Pancreas (tissue), 10 donors: ENCODE results near the gene KRT86. TPM values are rescaled to one million over a fixed set of nuclear protein-coding genes. Genes with fewer than 3 reads are reported as not detected.
A peak's percentile ranks its signal among the peaks of the same experiment; 100 is the strongest.

ENCODE experiments used
- ATAC-seq, 4 donors: fragments of 200-7000 bp; cut with Tn5 transposase; one replicate each; pipeline versions ENCODE4 v1.8.0 to v1.9.1; 2020; ENCODE audit warnings: mild to moderate bottlenecking in 4 of 4, moderate library complexity in 4 of 4
- DNase-seq, 6 donors: peaks; one replicate each; pipeline ENCODE4 v3.0.0-alpha.2; 2020
- FAIRE-seq: peaks from 2 replicates; lab custom pipeline; 2012; peaks lifted over from hg19 to GRCh38; lab: Jason Lieb, UNC
- H3K27ac ChIP-seq, 4 donors: fragments of 200-600 bp; sonication (generic); 1 replicate in 3 of 4; 2 replicates in 1 of 4; pipeline versions ENCODE4 v1.5.0 to v1.8.0; 2020
- H3K27me3 ChIP-seq, 4 donors: fragments of 200-600 bp; one replicate each; pipeline ENCODE4 v1.8.0; 2021
- H3K36me3 ChIP-seq, 3 donors: fragments of 200-600 bp; sonication (generic) in 1 of 3; one replicate each; pipeline versions ENCODE4 v1.5.0 to v1.8.0; 2020 to 2021
- H3K4me1 ChIP-seq, 3 donors: fragments of 200-600 bp; one replicate each; pipeline ENCODE4 v1.8.0; 2021
- H3K4me3 ChIP-seq, 4 donors: fragments of 200-600 bp; sonication (generic) in 2 of 4; one replicate each; pipeline versions ENCODE4 v1.5.0 to v1.8.0; 2020 to 2021
- H3K9me3 ChIP-seq, 4 donors: fragments of 200-600 bp; one replicate each; pipeline ENCODE4 v1.8.0; 2021
- WGBS, 2 donors: extraction: QIAGEN DNeasy Blood & Tissue Kit; methylation state at CpG; one replicate each; pipeline ENCODE4 v1.1.7; 2013; 5-methylcytosine and 5-hydroxymethylcytosine counted together
- intact Hi-C, 3 donors: fragments of 100-400 bp; cut with DNase I; formaldehyde crosslinking; loops; one replicate each; pipeline versions ENCODE4 v1.11.1 to v1.14.2; 2022
- polyA plus RNA-seq, 2 donors: library from polyadenylated mRNA; stranded (reverse); fragments of 200-250 nt; gene quantifications; one replicate each; pipeline ENCODE4 v1.2.3, GENCODE V29; 2013
- total RNA-seq, 6 donors: library from RNA; stranded (reverse); fragmentation: NEBNext Ultra II Directional in 4 of 6; extraction: Animal tissue kit (Norgen Biotek cat#: 25700) in 4 of 6; gene quantifications; one replicate each; pipeline versions ENCODE4 v1.2.1 to v1.2.4, GENCODE V29; 2021 to 2023
- TF ChIP-seq, protein P1 (sequence below), 4 donors: fragments of 200-600 bp; sonication (generic) in 3 of 4; IDR thresholded peaks; one replicate each; pipeline versions ENCODE4 v1.5.0 to v1.8.0; 2021; ENCODE audit warnings: antibody characterized with exemption in 4 of 4
- donor health status: healthy with polysubstance abuse.
- donor health status: DM: no; HTN: no; CAD: no; lungs with moderate emphysema.
- donor health status: DM: no; HTN: no; CAD: no.
- donor health status: control.
- donor health status: control.
- donor health status: Bipolar disorder and iron deficiency.
- donor health status: DM: yes; HTN: yes; CAD: no.
- donor health status: DM: no; HTN: no; CAD: no.
- donor health status: DM: no; HTN: no; CAD: no.
- donor health status: DM: yes; HTN: yes; CAD: no.

KRT86 gene
- total and polyA plus RNA-seq, 8 donors, result 0.60 to 3.3 (median 1.8) TPM

DNA sequence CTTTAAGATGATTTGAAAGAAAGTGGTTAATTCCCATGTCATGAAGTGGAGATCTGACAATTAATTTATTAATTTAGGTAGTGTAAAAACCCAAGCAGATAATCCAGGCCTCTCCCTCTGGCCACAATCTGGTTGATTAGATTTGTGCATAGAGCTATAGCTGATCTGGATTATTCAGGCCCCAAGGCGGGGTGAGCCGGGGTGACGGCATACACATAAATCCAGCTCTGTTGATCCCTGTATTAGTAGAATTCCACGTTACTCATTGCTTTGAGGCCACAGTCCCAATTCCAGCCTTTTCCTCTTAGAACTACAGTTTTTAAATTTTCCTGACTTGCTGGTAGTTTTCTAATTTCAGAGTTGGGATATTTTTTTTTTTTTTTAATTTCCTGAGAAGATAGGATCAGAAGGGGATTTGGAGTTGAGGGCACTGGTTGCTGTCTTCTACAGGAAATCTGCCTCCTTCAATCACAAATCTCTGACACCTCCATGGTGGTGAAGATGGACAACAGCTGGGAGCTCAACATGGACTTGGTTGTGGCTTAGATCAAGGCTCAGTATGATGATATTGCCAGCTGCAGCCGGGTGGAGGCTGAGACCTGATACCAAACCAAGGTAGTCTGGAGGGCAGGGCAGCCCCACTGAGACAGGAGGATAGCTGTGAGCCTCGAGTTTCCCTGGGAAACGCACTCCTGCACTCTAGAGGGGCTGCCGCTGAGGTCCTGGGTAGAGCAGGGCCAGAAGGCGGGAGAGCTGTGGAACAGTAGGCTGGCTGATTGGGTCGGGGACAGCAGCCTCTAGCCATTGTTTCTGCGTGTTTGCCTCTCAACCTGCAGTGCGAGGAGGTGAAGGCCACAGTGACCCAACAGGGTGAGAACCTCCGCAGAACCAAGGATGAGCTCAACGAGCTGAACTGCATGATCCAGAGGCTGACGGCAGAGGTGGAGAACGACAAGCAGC is 73.4 kb downstream of the KRT86 start:
- intact Hi-C loops, result no loop called here
- TF ChIP-seq, protein P1, sequence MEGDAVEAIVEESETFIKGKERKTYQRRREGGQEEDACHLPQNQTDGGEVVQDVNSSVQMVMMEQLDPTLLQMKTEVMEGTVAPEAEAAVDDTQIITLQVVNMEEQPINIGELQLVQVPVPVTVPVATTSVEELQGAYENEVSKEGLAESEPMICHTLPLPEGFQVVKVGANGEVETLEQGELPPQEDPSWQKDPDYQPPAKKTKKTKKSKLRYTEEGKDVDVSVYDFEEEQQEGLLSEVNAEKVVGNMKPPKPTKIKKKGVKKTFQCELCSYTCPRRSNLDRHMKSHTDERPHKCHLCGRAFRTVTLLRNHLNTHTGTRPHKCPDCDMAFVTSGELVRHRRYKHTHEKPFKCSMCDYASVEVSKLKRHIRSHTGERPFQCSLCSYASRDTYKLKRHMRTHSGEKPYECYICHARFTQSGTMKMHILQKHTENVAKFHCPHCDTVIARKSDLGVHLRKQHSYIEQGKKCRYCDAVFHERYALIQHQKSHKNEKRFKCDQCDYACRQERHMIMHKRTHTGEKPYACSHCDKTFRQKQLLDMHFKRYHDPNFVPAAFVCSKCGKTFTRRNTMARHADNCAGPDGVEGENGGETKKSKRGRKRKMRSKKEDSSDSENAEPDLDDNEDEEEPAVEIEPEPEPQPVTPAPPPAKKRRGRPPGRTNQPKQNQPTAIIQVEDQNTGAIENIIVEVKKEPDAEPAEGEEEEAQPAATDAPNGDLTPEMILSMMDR (IDR thresholded peaks at IDR 0.05), result no peak
- H3K9me3 ChIP-seq, result no peaks in the 10 kb centered on the region
- 64 to 68% methylated on average over 16 of the region's 16 CpGs for WGBS, 2 donors
- H3K27ac ChIP-seq, result no peak overlapping the region
- H3K4me3 ChIP-seq, result no peak overlapping the region
- DNase-seq (no peak), FAIRE-seq (no peak), ATAC-seq (peak in 2 of 4 donors; percentile 11 to 24)
- no peaks in the 10 kb centered on the region for H3K27me3 ChIP-seq
- peaks cover 19 to 23% (median 22%) of the 10 kb centered on the region in 3 donors for H3K4me1 ChIP-seq
- H3K36me3 ChIP-seq, result no peaks in the 10 kb centered on the region

DNA sequence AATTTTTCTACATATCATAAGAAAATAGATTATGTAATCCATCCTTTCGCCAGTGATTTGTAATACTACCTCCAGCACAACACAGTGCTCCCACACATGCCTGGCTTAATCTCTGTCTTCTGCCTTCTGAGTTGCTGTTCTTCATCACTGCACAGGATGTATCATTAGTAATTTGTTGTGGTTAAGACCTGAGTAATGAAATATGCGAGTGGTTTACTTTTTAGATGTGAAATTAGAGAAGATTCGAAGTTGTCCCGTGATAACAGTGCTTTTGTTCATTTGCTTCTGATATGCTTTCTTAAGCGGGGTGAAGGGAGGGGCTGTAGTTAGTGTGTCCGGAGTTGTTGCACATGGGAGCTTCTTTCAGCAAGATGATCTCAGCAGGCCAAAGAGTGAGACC is 74.8 kb downstream of the KRT86 start:
- Histone ChIP-seq H3K27me3 (no peaks in the 10 kb centered on the region), H3K4me3 (no peak overlapping the region), H3K27ac (no peak overlapping the region), H3K4me1 (peaks cover 19 to 23% (median 22%) of the 10 kb centered on the region in 3 donors), H3K36me3 (no peaks in the 10 kb centered on the region), H3K9me3 (no peaks in the 10 kb centered on the region)
- intact Hi-C loops, result no loop called here
- DNase-seq (no peak), ATAC-seq (no peak), FAIRE-seq (no peak)
- WGBS, 2 donors, result 76 to 79% methylated on average over 6 of the region's 6 CpGs
- TF ChIP-seq, protein P1 (IDR thresholded peaks at IDR 0.05), result no peak

DNA sequence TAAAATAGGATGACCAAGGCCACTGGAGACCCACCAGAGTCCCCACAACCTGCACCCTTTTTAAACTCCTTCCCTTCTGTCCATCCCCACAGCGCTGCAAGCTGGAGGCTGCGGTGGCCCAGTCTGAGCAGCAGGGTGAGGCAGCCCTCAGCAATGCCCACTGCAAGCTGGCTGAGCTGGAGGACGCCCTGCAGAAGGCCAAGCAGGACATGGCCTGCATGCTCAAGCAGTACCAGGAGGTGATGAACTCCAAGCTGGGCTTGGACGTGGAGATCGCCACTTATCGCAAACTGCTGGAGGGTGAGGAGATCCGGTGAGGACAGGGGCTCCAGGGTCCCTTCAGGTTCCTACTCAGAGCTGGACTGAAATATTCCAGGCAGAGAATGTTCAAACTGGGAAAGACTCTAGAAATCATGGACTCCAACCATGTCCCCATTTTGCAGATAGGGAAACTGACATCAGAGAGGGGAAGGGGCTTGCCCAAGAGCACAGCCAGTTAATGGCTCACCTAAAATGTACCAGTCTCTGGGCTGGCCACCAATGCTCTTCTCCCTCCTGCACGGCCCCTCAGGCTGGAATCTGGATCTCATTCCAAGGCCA is 75.7 kb downstream of the KRT86 start:
- no peaks in the 10 kb centered on the region for H3K36me3 ChIP-seq
- no peak overlapping the region for H3K4me3 ChIP-seq
- no peak overlapping the region for H3K27ac ChIP-seq
- H3K9me3 ChIP-seq, result no peaks in the 10 kb centered on the region
- no peak for ATAC-seq
- peaks cover 17 to 23% (median 19%) of the 10 kb centered on the region in 3 donors for H3K4me1 ChIP-seq
- no peak for FAIRE-seq
- intact Hi-C loops, result no loop called here
- DNase-seq, result no peak
- TF ChIP-seq, protein P1 (IDR thresholded peaks at IDR 0.05), result no peak
- no peaks in the 10 kb centered on the region for H3K27me3 ChIP-seq
- WGBS, 2 donors, result 89 to 91% methylated on average over 8 of the region's 8 CpGs

DNA sequence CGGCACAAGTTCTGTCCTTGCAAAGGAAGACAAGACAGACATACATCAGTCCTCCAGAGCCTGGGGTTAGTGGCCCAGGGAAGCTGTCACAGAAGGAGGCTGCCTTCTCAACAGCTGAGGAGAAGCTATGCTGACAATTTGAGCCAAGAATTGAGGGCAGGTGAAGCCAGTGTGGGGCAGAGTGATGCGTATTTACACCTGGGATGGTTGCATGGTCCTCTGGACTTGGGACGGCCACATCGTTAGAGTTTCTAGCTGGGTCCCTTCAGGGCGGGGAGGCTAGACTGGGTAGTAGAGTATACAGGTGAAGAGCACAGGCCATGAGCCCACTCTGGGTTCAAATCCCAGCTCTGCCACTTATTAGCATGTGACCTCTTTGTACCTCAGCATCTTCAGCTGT is 76.3 kb downstream of the KRT86 start:
- H3K27ac ChIP-seq, result no peak overlapping the region
- 95 to 99% methylated on average over 5 of the region's 5 CpGs for WGBS, 2 donors
- DNase-seq, result no peak
- ATAC-seq, result no peak
- no peak for FAIRE-seq
- no peaks in the 10 kb centered on the region for H3K9me3 ChIP-seq
- H3K4me1 ChIP-seq, result peaks cover 14 to 21% (median 19%) of the 10 kb centered on the region in 3 donors
- TF ChIP-seq, protein P1 (IDR thresholded peaks at IDR 0.05), result no peak
- H3K27me3 ChIP-seq, result no peaks in the 10 kb centered on the region
- H3K36me3 ChIP-seq, result no peaks in the 10 kb centered on the region
- no peak overlapping the region for H3K4me3 ChIP-seq
- intact Hi-C loops, result no loop called here
